ENCODE data around the gene TMEM120A.

TMEM120A gene

DNA sequence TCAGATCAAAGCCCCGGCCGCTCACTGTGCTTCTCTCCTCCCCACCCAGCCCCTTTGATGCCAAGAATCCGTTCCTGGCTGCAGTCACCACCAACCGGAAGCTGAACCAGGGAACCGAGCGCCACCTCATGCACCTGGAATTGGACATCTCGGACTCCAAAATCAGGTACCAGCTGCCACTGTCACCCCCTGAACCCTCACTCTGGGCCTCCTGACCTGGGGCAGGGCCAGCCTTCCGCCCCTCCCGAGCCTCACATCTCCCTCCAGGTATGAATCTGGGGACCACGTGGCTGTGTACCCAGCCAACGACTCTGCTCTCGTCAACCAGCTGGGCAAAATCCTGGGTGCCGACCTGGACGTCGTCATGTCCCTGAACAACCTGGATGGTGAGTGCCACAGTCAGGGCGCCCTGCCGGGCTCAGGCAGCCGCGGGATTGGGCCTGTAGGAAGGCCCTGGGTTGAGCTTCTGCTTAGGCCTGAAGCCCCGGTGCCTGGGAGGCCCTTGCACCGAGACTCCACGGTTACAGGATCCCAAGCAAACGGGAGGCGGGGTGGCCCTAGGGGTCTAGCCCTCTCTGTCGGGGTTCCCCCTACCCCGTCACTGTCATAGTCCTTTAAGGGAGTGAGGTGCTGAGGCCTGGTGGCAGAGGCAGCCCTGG, 10.8 kb downstream of the TMEM120A start:
- H3K4me3 ChIP-seq (ENCODE audit: low read length): no peak overlapping the region
- TF ChIP-seq, protein P1, sequence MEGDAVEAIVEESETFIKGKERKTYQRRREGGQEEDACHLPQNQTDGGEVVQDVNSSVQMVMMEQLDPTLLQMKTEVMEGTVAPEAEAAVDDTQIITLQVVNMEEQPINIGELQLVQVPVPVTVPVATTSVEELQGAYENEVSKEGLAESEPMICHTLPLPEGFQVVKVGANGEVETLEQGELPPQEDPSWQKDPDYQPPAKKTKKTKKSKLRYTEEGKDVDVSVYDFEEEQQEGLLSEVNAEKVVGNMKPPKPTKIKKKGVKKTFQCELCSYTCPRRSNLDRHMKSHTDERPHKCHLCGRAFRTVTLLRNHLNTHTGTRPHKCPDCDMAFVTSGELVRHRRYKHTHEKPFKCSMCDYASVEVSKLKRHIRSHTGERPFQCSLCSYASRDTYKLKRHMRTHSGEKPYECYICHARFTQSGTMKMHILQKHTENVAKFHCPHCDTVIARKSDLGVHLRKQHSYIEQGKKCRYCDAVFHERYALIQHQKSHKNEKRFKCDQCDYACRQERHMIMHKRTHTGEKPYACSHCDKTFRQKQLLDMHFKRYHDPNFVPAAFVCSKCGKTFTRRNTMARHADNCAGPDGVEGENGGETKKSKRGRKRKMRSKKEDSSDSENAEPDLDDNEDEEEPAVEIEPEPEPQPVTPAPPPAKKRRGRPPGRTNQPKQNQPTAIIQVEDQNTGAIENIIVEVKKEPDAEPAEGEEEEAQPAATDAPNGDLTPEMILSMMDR (conservative IDR thresholded peaks at IDR 0.05; ENCODE audit: low read length): no peak
- no peak for DNase-seq (ENCODE audit: low read depth)

DNA sequence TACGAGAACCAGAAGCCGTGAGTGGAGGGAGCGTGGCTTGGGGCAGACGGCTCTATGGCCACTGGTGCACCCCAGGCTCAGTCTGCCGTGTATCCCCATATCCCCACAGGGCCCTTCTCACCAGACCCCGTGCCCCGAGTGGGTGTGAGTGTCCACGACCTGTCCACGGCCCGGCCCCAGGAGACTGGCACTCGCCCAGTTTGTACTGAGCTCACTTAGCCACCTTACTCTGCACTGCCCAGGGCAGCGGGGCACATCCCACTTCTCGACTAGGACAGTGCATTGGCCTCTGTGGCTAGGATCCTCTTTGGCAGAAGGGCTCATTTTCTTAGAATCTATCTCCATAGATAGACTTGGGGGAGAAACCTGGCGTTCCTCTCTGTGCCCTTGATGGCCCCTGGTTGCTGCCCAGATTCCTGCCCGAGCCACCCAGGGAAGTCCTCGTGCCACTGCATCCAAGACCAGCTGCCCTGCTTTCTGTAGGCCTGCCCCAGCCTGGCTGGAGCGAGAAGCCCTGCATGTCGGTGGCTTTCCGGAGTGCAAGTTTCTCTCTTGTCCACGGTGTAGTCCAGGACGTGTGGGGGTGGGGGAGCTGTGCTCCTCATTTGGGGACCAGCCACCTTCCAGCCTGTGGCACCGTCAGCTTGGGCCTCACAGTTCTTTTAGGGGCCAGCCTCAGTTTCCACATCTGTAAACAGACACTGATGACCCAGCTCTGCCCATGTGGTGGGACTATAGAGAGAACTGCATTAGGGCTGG, 11.9 kb downstream of the TMEM120A start:
- TF ChIP-seq, protein P1 (conservative IDR thresholded peaks at IDR 0.05; ENCODE audit: low read length): no peak
- no peak overlapping the region for H3K4me3 ChIP-seq (ENCODE audit: low read length)
- no peak for DNase-seq (ENCODE audit: low read depth)

DNA sequence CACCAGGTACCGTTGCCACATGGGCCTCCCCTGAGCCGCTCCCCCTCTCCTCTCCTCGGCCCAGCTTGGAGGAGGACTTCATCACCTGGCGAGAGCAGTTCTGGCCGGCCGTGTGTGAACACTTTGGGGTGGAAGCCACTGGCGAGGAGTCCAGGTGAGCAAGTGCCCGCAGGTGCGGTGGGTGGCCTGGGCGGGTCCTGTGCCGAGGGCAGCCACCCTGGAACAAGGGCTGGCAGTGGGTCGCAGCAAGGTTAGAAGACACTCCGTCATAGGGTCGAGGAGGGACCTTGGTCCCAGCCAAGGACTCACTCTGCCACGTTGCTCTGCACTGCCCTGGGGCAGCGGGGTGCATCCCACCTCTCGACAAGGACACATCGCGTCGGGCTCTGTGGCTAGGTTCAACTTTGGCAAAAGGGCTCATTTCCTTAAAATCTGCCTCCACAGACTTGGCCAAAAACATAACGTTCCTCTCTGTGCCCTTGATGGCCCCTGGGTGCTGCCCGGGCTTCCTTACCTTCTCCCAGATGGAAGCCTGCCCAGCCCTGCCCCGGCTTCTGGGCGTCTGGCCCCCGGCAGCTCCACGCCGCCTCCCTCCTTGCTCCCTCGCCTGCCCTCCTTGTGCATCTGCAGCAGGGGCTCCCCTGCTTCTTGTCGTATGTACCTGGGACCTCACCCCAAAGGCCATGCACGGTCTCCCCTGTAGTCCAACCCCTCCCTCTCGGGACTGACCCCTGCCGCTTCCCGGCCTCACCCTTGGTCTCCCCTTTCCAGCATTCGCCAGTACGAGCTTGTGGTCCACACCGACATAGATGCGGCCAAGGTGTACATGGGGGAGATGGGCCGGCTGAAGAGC, 12.7 kb downstream of the TMEM120A start:
- no peak overlapping the region for H3K4me3 ChIP-seq (ENCODE audit: low read length)
- DNase-seq (ENCODE audit: low read depth): no peak
- TF ChIP-seq, protein P1 (conservative IDR thresholded peaks at IDR 0.05; ENCODE audit: low read length): no peak

GRCh38 chr7:75981203-75981452, 13.3 kb downstream of the TMEM120A start:
- no peak overlapping the region for H3K4me3 ChIP-seq (ENCODE audit: low read length)
- no peak for DNase-seq (ENCODE audit: low read depth)
- TF ChIP-seq, protein P1 (conservative IDR thresholded peaks at IDR 0.05; ENCODE audit: low read length): no peak

- DNase-seq (ENCODE audit: low read depth): no peak
These were observed 13.8 kb downstream of the TMEM120A start for GRCh38 chr7:75980430-75981202.

GRCh38 chr7:75979759-75980429, 14.5 kb downstream of the TMEM120A start:
- no peak for DNase-seq (ENCODE audit: low read depth)
- H3K4me3 ChIP-seq (ENCODE audit: low read length): no peak overlapping the region
- TF ChIP-seq, protein P1 (conservative IDR thresholded peaks at IDR 0.05; ENCODE audit: low read length): no peak

More at GRCh38 chr7:75980430-75981202, 13.8 kb downstream of the TMEM120A start:
- H3K4me3 ChIP-seq (ENCODE audit: low read length): no peak overlapping the region
- TF ChIP-seq, protein P1 (conservative IDR thresholded peaks at IDR 0.05; ENCODE audit: low read length): no peak

All from AG10803 (cell line).